Measurements from ENCODE around the gene PTPRG. TPM values are rescaled to one million over a fixed set of nuclear protein-coding genes. Genes with fewer than 3 reads are reported as not detected.

PTPRG gene
- total RNA-seq, 3 donors from 2014 or later: 0.10 to 0.19 (median 0.13) TPM

DNA sequence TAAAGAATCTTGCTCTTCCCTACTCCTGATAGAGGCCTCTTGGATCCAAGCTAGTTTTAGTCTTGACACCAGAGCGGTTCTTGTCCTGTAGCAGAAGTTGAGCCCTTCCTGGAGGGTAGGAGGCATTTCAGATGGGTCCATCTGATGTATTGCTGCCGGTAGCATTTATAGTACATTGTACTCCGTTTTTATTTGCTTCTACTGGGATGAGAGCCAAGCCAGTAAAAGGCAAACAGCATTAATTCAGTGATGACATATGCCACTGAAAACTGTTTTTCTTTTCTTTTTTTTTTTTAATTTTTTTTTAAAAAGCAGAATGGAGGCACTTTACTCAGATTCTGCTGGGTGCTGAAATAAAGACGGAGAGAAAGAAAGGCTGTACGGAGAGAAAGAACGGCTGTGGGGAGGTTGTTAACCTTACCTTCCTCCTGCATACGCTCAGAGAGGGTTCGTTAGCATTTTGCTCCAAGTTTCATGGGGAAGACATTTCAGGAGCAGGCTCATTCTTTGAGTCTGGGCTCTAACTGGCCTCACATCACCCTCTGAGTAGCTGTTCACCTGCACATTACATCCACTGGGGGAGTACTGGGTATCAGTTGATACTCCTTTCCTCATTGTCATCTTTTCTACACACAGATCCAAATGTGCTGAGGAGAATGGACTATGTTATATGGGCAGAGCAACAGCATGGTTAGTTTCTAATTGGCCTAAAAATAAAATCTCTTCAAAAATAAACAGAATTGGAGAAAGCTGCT, 650.5 kb downstream of the PTPRG start:
- no peaks in the 10 kb centered on the region for H3K36me3 Mint-ChIP-seq (ENCODE audit: insufficient read depth)
- H3K4me1 Mint-ChIP-seq (ENCODE audit: low read depth): no peaks in the 10 kb centered on the region
- no peak overlapping the region for H3K4me3 Mint-ChIP-seq
- ATAC-seq (no peak), DNase-seq (no peak)
- H3K9me3 Mint-ChIP-seq: no peaks in the 10 kb centered on the region
- no peaks in the 10 kb centered on the region for H3K27me3 Mint-ChIP-seq (ENCODE audit: low read depth)

DNA sequence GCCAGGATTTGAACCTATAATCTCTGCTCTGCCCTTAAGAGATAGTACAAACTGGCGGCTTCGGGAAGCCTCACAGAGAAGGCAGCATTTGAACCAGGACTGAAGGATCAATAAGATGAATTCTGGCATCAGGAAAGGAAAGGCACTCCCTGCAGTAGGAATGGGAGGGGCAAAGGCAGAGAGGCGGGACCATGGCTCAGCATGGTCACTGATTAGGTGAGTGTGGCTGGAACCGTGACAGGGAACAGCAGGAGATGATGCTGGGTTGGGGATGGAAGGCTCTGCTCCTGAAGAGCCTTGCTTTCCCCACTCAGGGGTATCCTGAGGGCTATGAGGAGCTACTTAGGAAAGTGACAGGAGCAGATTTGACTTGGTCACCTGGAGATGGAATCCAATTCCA, 653.5 kb downstream of the PTPRG start:
- H3K27me3 Mint-ChIP-seq (ENCODE audit: low read depth): no peaks in the 10 kb centered on the region
- H3K36me3 Mint-ChIP-seq (ENCODE audit: insufficient read depth): no peaks in the 10 kb centered on the region
- ATAC-seq: no peak
- no peak for DNase-seq
- no peaks in the 10 kb centered on the region for H3K9me3 Mint-ChIP-seq
- H3K4me1 Mint-ChIP-seq (ENCODE audit: low read depth): no peaks in the 10 kb centered on the region
- H3K4me3 Mint-ChIP-seq: no peak overlapping the region

DNA sequence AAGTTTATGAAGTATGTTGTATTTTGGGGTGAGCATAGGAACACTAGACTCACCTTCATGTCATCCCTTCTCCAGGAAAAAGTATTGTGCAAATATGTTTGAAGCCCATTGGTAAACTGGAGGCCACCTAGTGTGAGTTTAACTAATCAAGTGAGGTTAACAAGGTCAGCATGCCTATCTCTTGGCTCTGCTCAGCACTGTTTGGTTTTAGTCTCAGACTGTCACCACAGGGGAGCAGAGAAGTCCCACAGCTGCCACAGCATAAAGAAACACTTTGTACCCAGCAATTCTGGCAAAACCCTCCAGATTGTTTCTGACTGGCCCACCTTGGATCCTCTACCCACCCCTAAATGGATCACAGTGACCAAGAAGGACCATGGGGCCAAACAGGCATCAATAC, 659.2 kb downstream of the PTPRG start:
- no peaks in the 10 kb centered on the region for H3K36me3 Mint-ChIP-seq (ENCODE audit: insufficient read depth)
- H3K4me1 Mint-ChIP-seq (ENCODE audit: low read depth): no peaks in the 10 kb centered on the region
- H3K9me3 Mint-ChIP-seq: no peaks in the 10 kb centered on the region
- no peak overlapping the region for H3K4me3 Mint-ChIP-seq
- no peaks in the 10 kb centered on the region for H3K27me3 Mint-ChIP-seq (ENCODE audit: low read depth)
- no peak for ATAC-seq
- no peak for DNase-seq

DNA sequence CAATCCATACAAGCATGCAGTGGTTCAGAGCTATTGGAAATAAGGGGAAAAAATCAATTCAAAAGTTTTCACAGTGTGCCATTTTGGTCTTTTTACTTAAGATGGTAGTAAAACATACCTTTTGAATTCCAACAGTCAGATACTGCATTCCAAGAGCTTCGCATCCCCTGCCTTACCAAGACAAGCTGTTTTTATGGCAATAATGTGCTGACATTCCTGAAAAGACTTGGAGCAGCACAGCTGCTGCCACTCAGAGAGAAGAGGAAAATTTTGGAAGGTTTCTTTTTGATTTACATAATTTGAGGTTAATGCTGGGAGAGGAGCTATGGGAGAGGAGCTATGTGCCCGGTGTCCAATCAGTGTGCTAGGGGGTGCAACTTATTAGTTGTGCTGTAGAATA, 663.7 kb downstream of the PTPRG start:
- DNase-seq (no peak), ATAC-seq (no peak)
- Mint-ChIP-seq H3K4me3 (no peak overlapping the region), H3K9me3 (no peaks in the 10 kb centered on the region), H3K4me1 (ENCODE audit: low read depth) (no peaks in the 10 kb centered on the region), H3K36me3 (ENCODE audit: insufficient read depth) (no peaks in the 10 kb centered on the region), H3K27me3 (ENCODE audit: low read depth) (peaks cover 5% of the 10 kb centered on the region)

DNA sequence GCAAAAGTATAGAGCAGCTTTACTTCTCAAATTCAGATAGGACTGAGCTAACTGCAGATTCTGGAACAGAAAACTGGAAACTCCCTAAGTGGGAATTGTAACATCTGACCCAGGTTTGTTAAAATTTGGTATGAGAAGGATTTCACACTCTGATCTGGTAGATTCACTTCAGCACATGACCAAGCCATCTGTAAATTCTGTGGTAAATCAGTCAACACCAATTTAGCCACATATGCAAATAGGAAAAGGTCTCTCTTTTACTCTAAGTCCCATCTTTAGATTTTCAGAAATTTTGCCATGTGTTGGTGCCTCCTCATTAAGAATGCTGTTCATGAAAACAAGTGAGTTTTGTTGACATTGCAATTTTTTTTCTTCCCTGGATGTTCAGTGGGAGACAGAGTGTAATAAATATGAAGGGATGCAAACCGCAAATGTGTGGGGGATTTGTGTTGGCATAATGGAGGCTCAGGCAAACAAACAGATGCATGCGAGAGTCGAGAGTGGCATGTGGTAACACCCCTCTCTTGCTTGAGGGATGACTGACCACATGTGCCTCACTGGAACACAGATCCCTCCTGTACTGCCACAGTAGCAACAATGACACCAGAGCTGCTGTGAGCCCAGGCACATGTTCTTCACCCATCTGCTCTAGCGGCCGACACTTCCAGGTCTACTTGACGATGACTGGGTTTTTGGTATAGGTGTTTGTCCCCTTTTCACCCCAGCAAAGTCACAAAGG, 665.4 kb downstream of the PTPRG start:
- no peaks in the 10 kb centered on the region for H3K9me3 Mint-ChIP-seq
- ATAC-seq: no peak

DNA sequence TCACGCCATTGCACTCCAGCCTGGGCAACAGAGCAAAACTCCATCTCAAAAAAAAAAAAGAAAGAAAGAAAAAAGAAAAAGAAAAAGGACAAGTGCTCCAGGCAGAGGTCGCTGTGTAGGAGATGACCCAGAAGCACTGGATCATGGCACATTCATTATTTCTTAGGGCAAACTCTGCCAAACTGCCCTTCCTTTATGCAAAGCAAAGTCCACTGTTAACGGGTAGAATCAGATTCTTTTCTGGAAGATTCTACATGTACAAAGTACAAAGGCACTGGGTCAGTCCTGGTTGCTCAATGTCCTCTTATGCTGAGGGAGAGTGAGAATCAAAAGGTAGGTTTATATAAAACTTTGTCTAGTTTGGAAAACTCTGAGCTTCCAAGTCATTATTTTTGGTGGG, 667.1 kb downstream of the PTPRG start:
- H3K36me3 Mint-ChIP-seq (ENCODE audit: insufficient read depth): no peaks in the 10 kb centered on the region
- no peak overlapping the region for H3K4me3 Mint-ChIP-seq
- DNase-seq (no peak), ATAC-seq (no peak)
- no peaks in the 10 kb centered on the region for H3K4me1 Mint-ChIP-seq (ENCODE audit: low read depth)
- H3K9me3 Mint-ChIP-seq: no peaks in the 10 kb centered on the region
- peaks cover 5% of the 10 kb centered on the region for H3K27me3 Mint-ChIP-seq (ENCODE audit: low read depth)

More for the DNA sequence above, 665.4 kb downstream of the PTPRG start:
- no peak for DNase-seq
- Mint-ChIP-seq H3K36me3 (ENCODE audit: insufficient read depth) (no peaks in the 10 kb centered on the region), H3K4me3 (no peak overlapping the region), H3K4me1 (ENCODE audit: low read depth) (no peaks in the 10 kb centered on the region), H3K27me3 (ENCODE audit: low read depth) (peaks cover 5% of the 10 kb centered on the region)

DNA sequence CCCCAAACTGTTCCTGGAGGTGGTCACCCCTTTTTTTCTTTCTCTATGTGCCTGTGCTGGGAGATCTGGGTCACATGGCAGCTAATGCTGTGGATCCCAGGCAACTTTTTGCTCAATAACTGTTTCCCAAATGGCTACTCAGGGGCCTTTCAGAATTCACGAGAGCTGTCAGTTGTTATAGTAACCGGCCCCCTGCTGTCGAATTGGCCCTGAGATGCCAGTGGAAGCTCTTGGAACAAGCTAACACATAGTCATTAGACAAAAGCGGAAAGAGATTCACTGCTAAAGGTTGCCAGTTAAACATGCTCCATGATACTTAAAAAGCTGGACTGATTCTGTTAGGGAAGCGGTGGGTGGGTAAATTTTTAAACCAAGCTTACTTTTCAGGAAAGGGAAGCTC, 667.8 kb downstream of the PTPRG start:
- Mint-ChIP-seq H3K36me3 (ENCODE audit: insufficient read depth) (no peaks in the 10 kb centered on the region), H3K4me3 (no peak overlapping the region), H3K9me3 (no peaks in the 10 kb centered on the region), H3K4me1 (ENCODE audit: low read depth) (no peaks in the 10 kb centered on the region), H3K27me3 (ENCODE audit: low read depth) (peaks cover 5% of the 10 kb centered on the region)
- no peak for DNase-seq
- no peak for ATAC-seq

DNA sequence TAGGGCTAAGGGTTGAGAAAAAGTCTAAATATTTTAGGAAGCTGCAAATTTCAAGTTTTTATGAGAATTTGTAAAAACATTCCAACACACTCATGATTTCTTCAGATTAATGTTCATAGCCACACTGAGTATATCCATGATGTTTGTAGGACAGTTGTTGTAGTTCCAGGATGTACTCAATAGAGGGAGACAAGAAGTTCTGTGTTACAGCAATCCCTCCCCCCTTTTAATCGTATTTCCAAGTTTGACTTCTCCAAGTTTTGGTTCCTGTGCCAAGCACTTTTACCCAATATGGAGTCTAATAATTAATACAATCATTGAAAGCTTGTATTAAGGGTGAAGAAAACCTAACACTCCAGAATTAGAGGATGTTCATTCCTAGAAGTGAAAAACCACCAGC, 668.5 kb downstream of the PTPRG start:
- peaks cover 5% of the 10 kb centered on the region for H3K27me3 Mint-ChIP-seq (ENCODE audit: low read depth)
- H3K36me3 Mint-ChIP-seq (ENCODE audit: insufficient read depth): no peaks in the 10 kb centered on the region
- H3K9me3 Mint-ChIP-seq: no peaks in the 10 kb centered on the region
- ATAC-seq (no peak), DNase-seq (no peak)
- no peaks in the 10 kb centered on the region for H3K4me1 Mint-ChIP-seq (ENCODE audit: low read depth)
- no peak overlapping the region for H3K4me3 Mint-ChIP-seq

DNA sequence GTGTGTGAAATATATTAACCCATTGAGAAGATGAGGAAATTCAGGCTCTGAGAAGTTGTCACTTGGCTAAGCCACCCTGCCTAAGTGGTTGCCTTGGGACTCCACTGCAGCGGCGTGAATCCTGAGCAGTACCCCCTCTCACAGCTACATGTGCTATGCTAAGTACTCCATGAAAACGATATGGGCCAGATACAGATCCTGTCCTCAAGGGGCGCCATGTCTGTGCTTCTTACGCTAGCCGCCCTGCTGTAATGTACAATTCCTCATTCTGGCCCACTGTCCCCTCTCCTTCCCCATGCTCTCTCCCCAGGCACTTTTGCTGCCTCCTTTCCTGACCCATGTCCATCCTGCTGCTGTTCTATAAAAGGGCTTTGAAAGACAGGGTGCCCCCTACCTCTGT, 671.7 kb downstream of the PTPRG start:
- H3K4me3 Mint-ChIP-seq: no peak overlapping the region
- H3K36me3 Mint-ChIP-seq (ENCODE audit: insufficient read depth): no peaks in the 10 kb centered on the region
- no peak for ATAC-seq
- DNase-seq: no peak
- H3K27me3 Mint-ChIP-seq (ENCODE audit: low read depth): no peaks in the 10 kb centered on the region
- H3K9me3 Mint-ChIP-seq: no peaks in the 10 kb centered on the region
- no peaks in the 10 kb centered on the region for H3K4me1 Mint-ChIP-seq (ENCODE audit: low read depth)

DNA sequence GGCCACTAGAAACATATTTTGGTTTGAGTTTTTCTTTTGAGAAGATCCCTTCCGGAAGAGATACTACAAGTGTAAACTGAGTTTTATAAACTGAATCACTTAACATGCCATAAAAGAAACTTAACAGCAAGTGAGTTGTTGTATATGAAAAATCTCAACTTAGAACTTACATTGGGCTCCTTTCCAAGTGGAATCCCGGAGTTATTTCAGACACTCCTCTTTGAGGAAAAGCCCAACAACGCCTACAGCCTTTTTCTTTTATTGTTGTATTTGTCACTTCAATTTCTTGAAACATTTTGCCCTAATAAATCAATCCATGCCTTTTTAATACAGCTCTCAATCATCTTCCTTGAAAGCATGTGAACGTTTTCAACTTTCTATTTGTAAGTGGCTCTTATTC, 674.6 kb downstream of the PTPRG start:
- no peaks in the 10 kb centered on the region for H3K9me3 Mint-ChIP-seq
- ATAC-seq: no peak
- no peaks in the 10 kb centered on the region for H3K27me3 Mint-ChIP-seq (ENCODE audit: low read depth)
- no peak for DNase-seq
- H3K4me1 Mint-ChIP-seq (ENCODE audit: low read depth): no peaks in the 10 kb centered on the region
- no peaks in the 10 kb centered on the region for H3K36me3 Mint-ChIP-seq (ENCODE audit: insufficient read depth)
- no peak overlapping the region for H3K4me3 Mint-ChIP-seq

DNA sequence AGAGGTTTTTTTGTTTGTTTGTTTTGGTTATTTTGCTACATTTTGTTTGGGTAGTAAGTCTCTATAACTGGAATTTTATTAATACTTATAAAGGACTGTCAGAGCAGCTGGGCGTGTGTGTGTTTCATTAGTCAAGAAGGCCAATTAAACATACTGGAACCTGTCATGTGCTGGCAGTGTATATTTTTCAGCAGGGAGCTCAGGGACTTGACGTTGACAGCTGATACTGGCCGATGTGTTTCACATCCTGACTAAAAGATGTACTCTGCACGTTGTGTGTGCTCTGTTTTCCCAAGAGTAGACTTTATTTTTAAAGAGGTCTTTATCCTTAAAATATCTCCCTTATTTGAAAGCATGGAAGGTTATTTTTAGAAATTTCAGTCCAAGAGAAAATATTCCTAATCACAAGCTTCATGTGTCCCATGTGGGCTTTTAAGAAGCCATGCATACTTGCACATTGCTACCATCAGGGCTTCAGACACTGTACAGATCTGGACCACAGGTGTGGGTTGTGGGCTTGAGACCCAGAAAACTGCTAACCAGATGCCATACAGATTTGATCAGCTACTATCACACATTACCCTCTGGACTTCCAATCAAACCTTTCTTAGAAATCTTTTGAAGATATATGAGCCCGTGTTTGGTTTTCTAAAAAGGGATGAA, 676.0 kb downstream of the PTPRG start:
- Mint-ChIP-seq H3K9me3 (no peaks in the 10 kb centered on the region), H3K27me3 (ENCODE audit: low read depth) (no peaks in the 10 kb centered on the region), H3K4me1 (ENCODE audit: low read depth) (no peaks in the 10 kb centered on the region), H3K4me3 (no peak overlapping the region), H3K36me3 (ENCODE audit: insufficient read depth) (no peaks in the 10 kb centered on the region)
- ATAC-seq: no peak
- no peak for DNase-seq

DNA sequence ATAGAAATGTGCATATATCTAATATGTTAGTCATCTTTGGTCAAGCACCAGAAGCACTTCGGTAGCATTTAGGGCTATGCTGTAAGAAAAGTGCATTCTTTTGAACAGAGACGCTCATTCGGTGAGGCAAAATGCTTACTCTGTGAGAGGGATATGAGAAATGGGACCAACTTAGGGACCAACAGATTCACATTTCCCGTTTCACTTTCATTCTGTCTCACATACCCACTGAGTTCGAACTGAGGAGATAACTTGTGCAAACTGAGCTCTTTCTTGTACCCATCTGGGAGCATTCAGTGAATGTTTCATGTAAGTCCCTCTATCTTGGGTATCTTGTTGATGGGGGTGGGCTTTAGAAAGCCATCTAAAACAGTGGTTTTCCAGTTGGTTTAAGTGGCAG, 676.6 kb downstream of the PTPRG start:
- DNase-seq (no peak), ATAC-seq (no peak)
- Mint-ChIP-seq H3K9me3 (no peaks in the 10 kb centered on the region), H3K4me3 (no peak overlapping the region), H3K36me3 (ENCODE audit: insufficient read depth) (no peaks in the 10 kb centered on the region), H3K27me3 (ENCODE audit: low read depth) (no peaks in the 10 kb centered on the region), H3K4me1 (ENCODE audit: low read depth) (no peaks in the 10 kb centered on the region)

DNA sequence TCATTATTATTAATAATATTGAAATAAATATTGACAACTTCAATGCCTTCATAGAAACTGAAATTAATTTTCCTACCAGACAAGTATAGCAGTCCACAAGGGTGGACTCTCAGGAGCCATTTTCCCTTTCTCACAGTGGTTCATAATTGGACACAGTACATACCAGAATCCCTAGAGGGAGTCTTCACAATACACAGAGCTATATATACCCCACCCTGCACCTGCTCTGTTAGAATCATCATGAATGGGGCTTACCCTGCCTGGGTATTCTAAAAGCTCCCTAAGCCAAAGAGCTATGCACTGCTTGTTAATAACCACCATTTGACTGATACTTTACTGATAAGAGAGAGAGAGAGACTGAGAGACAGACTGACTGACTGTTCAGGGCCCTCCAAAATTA, 677.1 kb downstream of the PTPRG start:
- ATAC-seq (no peak), DNase-seq (no peak)
- Mint-ChIP-seq H3K36me3 (ENCODE audit: insufficient read depth) (no peaks in the 10 kb centered on the region), H3K4me1 (ENCODE audit: low read depth) (no peaks in the 10 kb centered on the region), H3K27me3 (ENCODE audit: low read depth) (no peaks in the 10 kb centered on the region), H3K9me3 (no peaks in the 10 kb centered on the region), H3K4me3 (no peak overlapping the region)

DNA sequence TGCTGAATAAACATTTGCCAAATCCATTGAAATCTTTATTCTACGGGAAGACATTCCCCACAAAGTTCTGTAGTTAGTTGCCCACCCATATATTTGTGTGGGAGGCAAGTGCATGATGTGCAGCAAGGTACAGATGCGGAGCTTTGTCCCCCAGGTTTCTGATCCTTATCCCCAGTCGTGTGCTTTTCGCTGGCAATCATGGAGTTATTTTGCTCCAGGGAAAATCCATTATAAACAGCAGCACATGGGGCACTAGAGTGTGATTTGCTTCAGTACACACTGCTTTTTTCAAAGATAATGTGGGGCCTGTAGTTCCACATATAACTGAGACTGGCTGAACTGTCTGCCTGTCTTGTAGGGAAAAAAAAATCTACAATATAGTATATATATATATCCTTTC, 679.9 kb downstream of the PTPRG start:
- no peak for ATAC-seq
- no peaks in the 10 kb centered on the region for H3K36me3 Mint-ChIP-seq (ENCODE audit: insufficient read depth)
- H3K27me3 Mint-ChIP-seq (ENCODE audit: low read depth): no peaks in the 10 kb centered on the region
- no peak for DNase-seq
- H3K4me1 Mint-ChIP-seq (ENCODE audit: low read depth): no peaks in the 10 kb centered on the region
- no peak overlapping the region for H3K4me3 Mint-ChIP-seq
- H3K9me3 Mint-ChIP-seq: no peaks in the 10 kb centered on the region
